ENCODE data around the gene BPNT1.

DNA sequence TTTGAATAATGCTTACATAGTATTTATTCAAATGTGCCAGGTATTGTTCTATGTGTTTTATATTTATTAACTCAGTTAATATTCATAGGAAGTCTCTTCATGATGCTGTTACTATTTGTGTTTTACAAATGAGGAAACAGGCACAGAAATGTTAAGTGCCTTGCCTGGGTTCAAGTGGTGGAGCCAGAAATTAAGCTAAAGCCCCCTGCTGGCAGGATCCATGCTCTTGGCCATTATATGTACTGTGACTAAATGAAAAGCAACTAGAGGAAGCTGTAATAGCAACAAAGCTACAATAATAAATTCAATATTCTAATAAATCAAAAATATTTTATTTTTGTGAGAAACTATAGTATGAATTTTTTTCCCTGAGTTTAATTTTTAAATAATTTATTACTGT, 34.3 kb upstream of the BPNT1 start:
- no peak for TF ChIP-seq CTCF (IDR thresholded peaks at IDR 0.05 in 4 of 5, conservative IDR thresholded peaks at IDR 0.05 in 1 of 5)
- TF ChIP-seq POLR2A (IDR thresholded peaks at IDR 0.05), result no peak

All from gastrocnemius medialis (tissue), 4 donors.